ENCODE measurements around the gene PRKD2. TPM values are rescaled to one million over a fixed set of nuclear protein-coding genes. Genes with fewer than 3 reads are reported as not detected.

Gene PRKD2
- total RNA-seq, 1 donor from 2014 or later = 41.9 TPM

GRCh38 chr19:46732966-46733689 lies 16.2 kb upstream of the PRKD2 start:
- Mint-ChIP-seq H3K4me3 (ENCODE audit: unreplicated experiment) (no peak overlapping the region), H3K27ac (ENCODE audit: unreplicated experiment) (peak overlapping the region; percentile 65), H3K4me1 (ENCODE audit: unreplicated experiment) (peaks cover 38% of the 10 kb centered on the region), H3K27me3 (ENCODE audit: unreplicated experiment) (no peaks in the 10 kb centered on the region), H3K9me3 (ENCODE audit: unreplicated experiment) (no peaks in the 10 kb centered on the region), H3K36me3 (ENCODE audit: unreplicated experiment) (peaks cover 27% of the 10 kb centered on the region)
- DNase-seq (ENCODE audit: extremely low spot score, unreplicated experiment) = no peak
- TF ChIP-seq, protein P1, sequence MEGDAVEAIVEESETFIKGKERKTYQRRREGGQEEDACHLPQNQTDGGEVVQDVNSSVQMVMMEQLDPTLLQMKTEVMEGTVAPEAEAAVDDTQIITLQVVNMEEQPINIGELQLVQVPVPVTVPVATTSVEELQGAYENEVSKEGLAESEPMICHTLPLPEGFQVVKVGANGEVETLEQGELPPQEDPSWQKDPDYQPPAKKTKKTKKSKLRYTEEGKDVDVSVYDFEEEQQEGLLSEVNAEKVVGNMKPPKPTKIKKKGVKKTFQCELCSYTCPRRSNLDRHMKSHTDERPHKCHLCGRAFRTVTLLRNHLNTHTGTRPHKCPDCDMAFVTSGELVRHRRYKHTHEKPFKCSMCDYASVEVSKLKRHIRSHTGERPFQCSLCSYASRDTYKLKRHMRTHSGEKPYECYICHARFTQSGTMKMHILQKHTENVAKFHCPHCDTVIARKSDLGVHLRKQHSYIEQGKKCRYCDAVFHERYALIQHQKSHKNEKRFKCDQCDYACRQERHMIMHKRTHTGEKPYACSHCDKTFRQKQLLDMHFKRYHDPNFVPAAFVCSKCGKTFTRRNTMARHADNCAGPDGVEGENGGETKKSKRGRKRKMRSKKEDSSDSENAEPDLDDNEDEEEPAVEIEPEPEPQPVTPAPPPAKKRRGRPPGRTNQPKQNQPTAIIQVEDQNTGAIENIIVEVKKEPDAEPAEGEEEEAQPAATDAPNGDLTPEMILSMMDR (IDR thresholded peaks at IDR 0.05) = no peak

DNA sequence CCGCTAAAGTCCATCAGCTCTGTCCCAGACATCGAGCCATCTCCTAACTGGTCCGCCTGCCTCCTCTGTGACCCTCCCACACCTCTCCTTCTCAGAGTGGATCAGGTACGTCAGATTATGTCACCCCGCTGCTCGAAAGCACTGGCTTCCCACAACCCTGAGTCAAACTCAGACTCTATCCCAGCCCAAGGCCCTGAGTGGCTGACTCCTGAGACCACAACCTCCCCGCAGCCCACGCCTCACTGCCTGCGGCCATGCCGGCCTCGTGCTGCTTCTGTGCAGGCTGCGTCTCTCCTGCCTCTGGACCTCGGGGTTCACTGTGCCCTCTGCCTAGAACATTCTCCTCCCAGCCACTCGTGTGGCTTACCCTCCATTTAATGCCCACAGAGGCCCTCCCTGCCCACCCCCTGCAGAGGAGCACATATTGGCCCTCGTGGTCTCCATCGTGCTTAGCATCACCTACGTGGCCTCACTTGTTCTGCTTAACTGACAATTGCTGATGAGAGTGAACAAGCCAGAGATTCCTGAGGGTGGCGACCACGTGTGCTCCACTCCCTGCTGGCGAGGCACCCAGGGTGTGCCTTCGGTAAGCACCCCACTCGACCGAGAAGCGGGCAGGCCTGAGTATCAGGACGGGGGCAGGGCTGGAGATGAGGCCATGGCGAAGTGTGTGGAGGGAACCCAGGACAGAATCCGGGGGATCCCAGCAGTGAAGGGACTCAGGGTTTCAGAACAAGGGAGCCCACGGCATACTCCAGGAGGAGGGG lies 15.4 kb upstream of the PRKD2 start:
- Mint-ChIP-seq H3K4me1 (ENCODE audit: unreplicated experiment) (peaks cover 38% of the 10 kb centered on the region), H3K9me3 (ENCODE audit: unreplicated experiment) (no peaks in the 10 kb centered on the region), H3K27ac (ENCODE audit: unreplicated experiment) (peak overlapping the region; percentile 88), H3K36me3 (ENCODE audit: unreplicated experiment) (peaks cover 21% of the 10 kb centered on the region), H3K27me3 (ENCODE audit: unreplicated experiment) (no peaks in the 10 kb centered on the region), H3K4me3 (ENCODE audit: unreplicated experiment) (no peak overlapping the region)
- TF ChIP-seq, protein P1 (IDR thresholded peaks at IDR 0.05) = no peak
- no peak for DNase-seq (ENCODE audit: extremely low spot score, unreplicated experiment)

GRCh38 chr19:46731584-46731983 lies 14.7 kb upstream of the PRKD2 start:
- Mint-ChIP-seq H3K27ac (ENCODE audit: unreplicated experiment) (peak overlapping the region; percentile 88), H3K4me1 (ENCODE audit: unreplicated experiment) (peaks cover 38% of the 10 kb centered on the region), H3K9me3 (ENCODE audit: unreplicated experiment) (no peaks in the 10 kb centered on the region), H3K36me3 (ENCODE audit: unreplicated experiment) (peaks cover 21% of the 10 kb centered on the region), H3K27me3 (ENCODE audit: unreplicated experiment) (no peaks in the 10 kb centered on the region), H3K4me3 (ENCODE audit: unreplicated experiment) (no peak overlapping the region)
- TF ChIP-seq, protein P1 (IDR thresholded peaks at IDR 0.05) = no peak
- DNase-seq (ENCODE audit: extremely low spot score, unreplicated experiment) = no peak

DNA sequence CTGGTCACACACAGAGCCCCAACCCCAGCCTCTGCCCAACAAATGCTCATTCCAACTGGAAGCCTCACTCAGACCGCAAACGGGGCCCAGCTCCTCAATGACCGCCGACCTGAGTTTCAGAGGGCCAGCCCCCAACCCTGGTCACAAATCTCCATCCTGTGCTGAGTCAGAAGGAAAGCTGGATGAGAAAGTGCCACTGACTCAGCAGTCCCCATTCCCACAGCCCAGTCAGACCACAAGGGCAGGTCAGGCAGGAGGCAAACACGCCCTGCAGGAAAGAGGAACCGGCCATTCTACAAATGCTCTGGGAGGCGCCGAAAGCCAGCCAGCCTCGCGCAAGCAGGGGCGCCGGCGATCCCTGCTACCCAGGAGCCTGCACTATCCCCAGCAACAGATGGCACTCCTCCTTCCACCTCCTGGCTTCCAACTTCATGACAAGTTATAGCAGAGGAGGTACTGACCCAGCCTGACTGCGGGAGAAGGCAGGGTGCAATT lies 14.1 kb upstream of the PRKD2 start:
- no peaks in the 10 kb centered on the region for H3K27me3 Mint-ChIP-seq (ENCODE audit: unreplicated experiment)
- H3K36me3 Mint-ChIP-seq (ENCODE audit: unreplicated experiment) = peaks cover 23% of the 10 kb centered on the region
- TF ChIP-seq, protein P1 (IDR thresholded peaks at IDR 0.05) = no peak
- H3K4me1 Mint-ChIP-seq (ENCODE audit: unreplicated experiment) = peaks cover 38% of the 10 kb centered on the region
- no peak for DNase-seq (ENCODE audit: extremely low spot score, unreplicated experiment)
- H3K27ac Mint-ChIP-seq (ENCODE audit: unreplicated experiment) = peak overlapping the region; percentile 88
- no peaks in the 10 kb centered on the region for H3K9me3 Mint-ChIP-seq (ENCODE audit: unreplicated experiment)
- H3K4me3 Mint-ChIP-seq (ENCODE audit: unreplicated experiment) = no peak overlapping the region

- Mint-ChIP-seq H3K36me3 (ENCODE audit: unreplicated experiment) (peaks cover 28% of the 10 kb centered on the region), H3K4me3 (ENCODE audit: unreplicated experiment) (no peak overlapping the region), H3K4me1 (ENCODE audit: unreplicated experiment) (peaks cover 40% of the 10 kb centered on the region), H3K27me3 (ENCODE audit: unreplicated experiment) (no peaks in the 10 kb centered on the region), H3K27ac (ENCODE audit: unreplicated experiment) (peak overlapping the region; percentile 88), H3K9me3 (ENCODE audit: unreplicated experiment) (no peaks in the 10 kb centered on the region)
- DNase-seq (ENCODE audit: extremely low spot score, unreplicated experiment) = no peak
- TF ChIP-seq, protein P1 (IDR thresholded peaks at IDR 0.05) = no peak
Observed at GRCh38 chr19:46730595-46730994, 13.7 kb upstream of the PRKD2 start.

Data from osteocyte (in vitro differentiated cells).